Loucy (cell line): Measurements from ENCODE around the gene DMRTA2.

Experiments
- EZH2phosphoT487 ChIP-seq: fragments of 200-600 bp; IDR thresholded peaks from 2 replicates; pipeline ENCODE4 v1.6.1; 2018; ENCODE audit warnings: antibody characterized with exemption, mild to moderate bottlenecking, moderate library complexity, borderline replicate concordance
- TF ChIP-seq, protein P1 (sequence below): fragments of 200-600 bp; sonication (generic); conservative IDR thresholded peaks from 2 replicates; pipeline ENCODE4 v1.5.1; 2014; ENCODE audit warnings: mild to moderate bottlenecking, antibody characterized with exemption, low read length

- TF ChIP-seq, protein P1, sequence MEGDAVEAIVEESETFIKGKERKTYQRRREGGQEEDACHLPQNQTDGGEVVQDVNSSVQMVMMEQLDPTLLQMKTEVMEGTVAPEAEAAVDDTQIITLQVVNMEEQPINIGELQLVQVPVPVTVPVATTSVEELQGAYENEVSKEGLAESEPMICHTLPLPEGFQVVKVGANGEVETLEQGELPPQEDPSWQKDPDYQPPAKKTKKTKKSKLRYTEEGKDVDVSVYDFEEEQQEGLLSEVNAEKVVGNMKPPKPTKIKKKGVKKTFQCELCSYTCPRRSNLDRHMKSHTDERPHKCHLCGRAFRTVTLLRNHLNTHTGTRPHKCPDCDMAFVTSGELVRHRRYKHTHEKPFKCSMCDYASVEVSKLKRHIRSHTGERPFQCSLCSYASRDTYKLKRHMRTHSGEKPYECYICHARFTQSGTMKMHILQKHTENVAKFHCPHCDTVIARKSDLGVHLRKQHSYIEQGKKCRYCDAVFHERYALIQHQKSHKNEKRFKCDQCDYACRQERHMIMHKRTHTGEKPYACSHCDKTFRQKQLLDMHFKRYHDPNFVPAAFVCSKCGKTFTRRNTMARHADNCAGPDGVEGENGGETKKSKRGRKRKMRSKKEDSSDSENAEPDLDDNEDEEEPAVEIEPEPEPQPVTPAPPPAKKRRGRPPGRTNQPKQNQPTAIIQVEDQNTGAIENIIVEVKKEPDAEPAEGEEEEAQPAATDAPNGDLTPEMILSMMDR: no peak
- no peak for TF ChIP-seq EZH2phosphoT487
These were observed 3.9 kb downstream of the DMRTA2 start for GRCh38 chr1:50419192-50419906.
